Prostate gland (tissue), 2 donors: ENCODE measurements around the gene SMURF2.

Source experiments
- CTCF ChIP-seq, 4 experiments: fragments of 200-600 bp in 2 of 4; fragments of 450-650 bp in 2 of 4; sonication (generic) in 2 of 4; IDR thresholded peaks; 1 replicate in 3 of 4; 2 replicates in 1 of 4; pipeline ENCODE4 v1.5.1; 2016 to 2019; ENCODE audit warnings: antibody characterized with exemption in 4 of 4, mild to moderate bottlenecking in 2 of 4, moderate library complexity in 2 of 4
- POLR2A ChIP-seq: fragments of 450-650 bp; IDR thresholded peaks from one replicate; pipeline ENCODE4 v1.6.1; 2016; ENCODE audit warnings: antibody characterized with exemption, mild to moderate bottlenecking

DNA sequence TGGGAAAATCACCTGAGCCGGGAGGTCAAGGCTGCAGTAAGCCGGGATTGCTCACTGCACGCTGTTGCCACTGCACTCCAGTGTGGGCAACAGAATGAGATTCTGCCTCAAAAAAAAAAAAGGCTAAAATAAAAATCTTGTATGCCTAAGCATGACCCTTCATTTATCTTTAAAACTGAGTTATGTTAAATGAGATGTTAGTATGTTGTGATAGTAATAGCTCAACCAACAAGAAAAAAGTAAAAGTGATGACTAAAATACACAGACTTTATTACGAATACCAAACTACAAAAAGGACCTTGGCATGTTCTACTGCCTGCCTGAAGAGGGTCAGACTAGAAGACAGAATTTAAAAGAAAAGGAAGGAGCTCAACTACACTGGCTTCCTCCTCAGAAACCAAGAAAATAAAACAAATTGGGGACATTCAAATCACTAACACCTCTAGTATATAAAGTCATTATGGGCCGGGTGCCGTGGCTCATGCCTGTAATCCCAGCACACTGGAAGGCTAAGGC lies 4.4 kb downstream of the SMURF2 start:
- TF ChIP-seq CTCF (IDR thresholded peaks at IDR 0.05) (no peak), POLR2A (no peak)
